KMS-11 (cell line): ENCODE results near the gene MLPH.

Source experiments
- H2AFZ ChIP-seq: fragments of 200-600 bp; sonication (generic); 2 replicates; pipeline ENCODE4 v1.6.1; 2016; ENCODE audit warnings: antibody characterized with exemption, mixed run types, low read depth
- H3K27ac ChIP-seq: fragments of 200-600 bp; sonication (generic); 2 replicates; pipeline ENCODE4 v1.6.1; 2016; ENCODE audit warnings: mild to moderate bottlenecking, mixed run types
- H3K27me3 ChIP-seq: fragments of 200-600 bp; sonication (generic); 2 replicates; pipeline ENCODE4 v1.6.1; 2017; ENCODE audit warnings: mild to moderate bottlenecking, low read depth, mixed run types, moderate library complexity; ENCODE audit not compliant: insufficient read depth
- H3K36me3 ChIP-seq: fragments of 200-600 bp; sonication (generic); 2 replicates; pipeline ENCODE4 v1.6.1; 2017; ENCODE audit warnings: mild to moderate bottlenecking, mixed run types; ENCODE audit not compliant: insufficient read depth
- H3K4me1 ChIP-seq: fragments of 200-600 bp; sonication (generic); 2 replicates; pipeline ENCODE4 v1.6.1; 2016; ENCODE audit warnings: mild to moderate bottlenecking, low read depth, mixed run types; ENCODE audit not compliant: poor library complexity, severe bottlenecking
- H3K4me2 ChIP-seq: fragments of 200-600 bp; sonication (generic); 2 replicates; pipeline ENCODE4 v1.7.0; 2016; ENCODE audit warnings: mild to moderate bottlenecking, mixed run types
- H3K4me3 ChIP-seq: fragments of 200-600 bp; sonication (generic); IDR thresholded peaks from 2 replicates; pipeline ENCODE4 v1.6.1; 2017; ENCODE audit warnings: low read depth, low read length, mixed read lengths; ENCODE audit not compliant: insufficient read depth
- H3K79me2 ChIP-seq: fragments of 200-600 bp; sonication (generic); 2 replicates; pipeline ENCODE4 v1.6.1; 2016; ENCODE audit warnings: low read depth, mixed run types; ENCODE audit not compliant: insufficient read depth
- H3K9ac ChIP-seq: fragments of 200-600 bp; sonication (generic); 2 replicates; pipeline ENCODE4 v1.6.1; 2016; ENCODE audit warnings: mild to moderate bottlenecking, mixed run types
- H4K20me1 ChIP-seq: fragments of 200-600 bp; sonication (generic); 2 replicates; pipeline ENCODE4 v1.6.1; 2016; ENCODE audit warnings: mild to moderate bottlenecking, mixed run types; ENCODE audit not compliant: insufficient read depth
- CTCF ChIP-seq: fragments of 200-600 bp; sonication (generic); conservative IDR thresholded peaks from 2 replicates; pipeline ENCODE4 v1.6.1; 2017; ENCODE audit warnings: low read depth, mild to moderate bottlenecking, antibody characterized with exemption, low read length, moderate library complexity, mixed read lengths

The MLPH gene

GRCh38 chr2:237485844-237486243 is 1.2 kb upstream of the MLPH start:
- TF ChIP-seq CTCF, result no peak
- H3K79me2 ChIP-seq, result no peaks in the 10 kb centered on the region
- no peak overlapping the region for H3K27ac ChIP-seq
- H3K36me3 ChIP-seq, result no peaks in the 10 kb centered on the region
- H3K4me1 ChIP-seq, result no peaks in the 10 kb centered on the region
- no peak overlapping the region for H3K4me3 ChIP-seq
- no peak overlapping the region for H3K4me2 ChIP-seq
- H3K9ac ChIP-seq, result no peak overlapping the region
- H4K20me1 ChIP-seq, result no peaks in the 10 kb centered on the region
- no peaks in the 10 kb centered on the region for H3K27me3 ChIP-seq
- no peak overlapping the region for H2AFZ ChIP-seq

- no peaks in the 10 kb centered on the region for H4K20me1 ChIP-seq
- no peak for TF ChIP-seq CTCF
- no peaks in the 10 kb centered on the region for H3K79me2 ChIP-seq
- no peak overlapping the region for H2AFZ ChIP-seq
- no peaks in the 10 kb centered on the region for H3K36me3 ChIP-seq
- H3K27me3 ChIP-seq, result no peaks in the 10 kb centered on the region
- H3K4me2 ChIP-seq, result no peak overlapping the region
- H3K27ac ChIP-seq, result no peak overlapping the region
- H3K9ac ChIP-seq, result no peak overlapping the region
- no peaks in the 10 kb centered on the region for H3K4me1 ChIP-seq
- no peak overlapping the region for H3K4me3 ChIP-seq
Measured at GRCh38 chr2:237486334-237486818, 675 bp upstream of the MLPH start.

- H2AFZ ChIP-seq, result no peak overlapping the region
- H3K9ac ChIP-seq, result no peak overlapping the region
- TF ChIP-seq CTCF, result no peak
- no peak overlapping the region for H3K27ac ChIP-seq
- H3K27me3 ChIP-seq, result no peaks in the 10 kb centered on the region
- no peak overlapping the region for H3K4me3 ChIP-seq
- H3K4me2 ChIP-seq, result no peak overlapping the region
- H4K20me1 ChIP-seq, result no peaks in the 10 kb centered on the region
- H3K4me1 ChIP-seq, result no peaks in the 10 kb centered on the region
- H3K36me3 ChIP-seq, result no peaks in the 10 kb centered on the region
- H3K79me2 ChIP-seq, result no peaks in the 10 kb centered on the region
Measured at GRCh38 chr2:237487496-237487895, 445 bp downstream of the MLPH start.

GRCh38 chr2:237488295-237488694 is 1.2 kb downstream of the MLPH start:
- no peak overlapping the region for H2AFZ ChIP-seq
- H3K4me3 ChIP-seq, result no peak overlapping the region
- H3K36me3 ChIP-seq, result no peaks in the 10 kb centered on the region
- no peaks in the 10 kb centered on the region for H3K27me3 ChIP-seq
- H3K4me1 ChIP-seq, result no peaks in the 10 kb centered on the region
- no peak overlapping the region for H3K4me2 ChIP-seq
- no peaks in the 10 kb centered on the region for H3K79me2 ChIP-seq
- no peak overlapping the region for H3K27ac ChIP-seq
- TF ChIP-seq CTCF, result no peak
- no peaks in the 10 kb centered on the region for H4K20me1 ChIP-seq
- H3K9ac ChIP-seq, result no peak overlapping the region
